ENCODE results near the gene EIF4A3.

The EIF4A3 gene

DNA sequence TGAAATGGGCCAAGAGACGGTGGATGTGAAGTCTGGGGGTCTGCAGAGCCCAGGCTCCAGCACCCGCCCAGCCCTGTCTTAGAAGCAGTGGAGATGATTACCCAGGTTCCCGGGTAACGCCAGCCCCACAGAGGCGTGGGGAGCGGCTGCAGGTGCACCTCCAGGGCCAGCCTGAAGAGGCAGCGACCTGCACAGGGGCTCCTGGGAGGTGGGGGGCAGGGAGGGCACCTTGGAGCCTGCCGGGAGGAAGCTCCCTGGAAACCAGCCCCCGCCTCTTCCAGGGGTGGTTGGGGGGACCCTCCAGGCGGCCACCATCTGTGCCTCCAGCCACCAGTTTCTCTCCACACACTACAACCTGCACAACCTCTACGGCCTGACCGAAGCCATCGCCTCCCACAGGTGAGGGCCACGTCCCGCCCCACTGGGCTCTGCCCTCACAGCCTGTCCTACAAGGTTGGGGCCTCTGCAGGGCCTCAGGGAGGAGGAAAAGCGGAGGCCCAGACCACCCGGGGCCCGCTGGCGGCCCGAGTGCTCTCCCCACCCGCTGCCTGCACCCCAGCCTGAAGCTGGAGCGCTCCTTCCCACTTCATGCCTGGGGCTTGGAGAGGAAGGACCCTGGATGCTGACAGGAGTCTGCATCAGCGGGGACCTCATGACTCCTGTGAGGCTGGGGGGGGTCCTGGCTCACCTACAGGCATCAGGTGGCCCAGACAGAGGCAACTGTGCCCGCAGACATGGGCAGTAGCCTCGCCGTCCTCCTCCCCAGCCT lies 35.0 kb downstream of the EIF4A3 start:
- DNase-seq (ENCODE audit: low read depth), result no peak

GRCh38 chr17:80110927-80111701 lies 35.8 kb downstream of the EIF4A3 start:
- DNase-seq (ENCODE audit: low read depth), result no peak

DNA sequence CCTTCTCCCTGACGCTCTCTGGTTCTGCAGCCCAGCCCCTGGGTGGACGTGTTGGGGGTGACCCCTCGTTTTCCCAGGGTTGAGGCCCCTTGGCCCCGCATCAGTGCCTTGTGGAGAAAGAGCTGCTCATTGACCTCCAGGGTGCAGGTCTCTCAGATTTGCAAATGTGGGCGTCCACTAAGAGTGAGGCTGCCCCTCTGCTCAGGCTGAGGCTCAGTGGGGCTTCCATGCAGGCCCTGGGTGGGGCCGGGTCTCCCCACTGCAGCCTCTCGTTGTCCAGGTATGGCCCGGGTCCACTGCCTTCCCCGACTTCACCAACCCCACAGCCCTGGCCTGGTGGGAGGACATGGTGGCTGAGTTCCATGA lies 36.5 kb downstream of the EIF4A3 start:
- no peak for DNase-seq (ENCODE audit: low read depth)

- no peak for DNase-seq (ENCODE audit: low read depth)
Measured at GRCh38 chr17:80109713-80110446, 37.0 kb downstream of the EIF4A3 start.

DNA sequence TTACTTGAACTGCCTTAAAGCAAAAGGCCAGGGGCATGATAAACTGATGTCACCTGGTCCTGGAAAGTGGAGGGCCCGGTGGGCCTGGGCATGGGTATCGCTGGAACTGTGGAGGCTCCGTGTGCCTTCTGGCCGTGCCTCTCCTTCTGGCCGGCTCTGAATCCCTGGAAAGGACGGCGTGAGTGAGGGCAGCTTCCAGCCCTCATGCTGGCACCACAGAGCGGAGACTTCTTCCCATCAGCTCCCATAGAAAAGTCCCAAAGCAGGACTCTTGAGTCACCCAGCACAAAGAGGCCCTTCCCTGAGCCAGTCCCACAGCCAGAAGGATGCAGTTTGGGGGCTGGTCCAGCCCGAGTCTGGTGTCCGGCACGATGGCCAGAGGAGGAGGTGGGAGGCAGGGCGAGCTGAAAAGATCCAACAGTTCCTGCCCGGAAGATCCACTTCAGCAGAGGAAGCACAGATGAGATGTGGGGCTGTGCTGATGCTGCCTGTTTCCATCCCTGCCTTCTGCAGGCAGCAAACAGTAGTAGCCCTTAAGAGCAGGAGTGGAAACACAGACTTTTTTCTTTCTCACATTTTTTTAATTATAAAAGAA lies 37.8 kb downstream of the EIF4A3 start:
- no peak for DNase-seq (ENCODE audit: low read depth)

DNA sequence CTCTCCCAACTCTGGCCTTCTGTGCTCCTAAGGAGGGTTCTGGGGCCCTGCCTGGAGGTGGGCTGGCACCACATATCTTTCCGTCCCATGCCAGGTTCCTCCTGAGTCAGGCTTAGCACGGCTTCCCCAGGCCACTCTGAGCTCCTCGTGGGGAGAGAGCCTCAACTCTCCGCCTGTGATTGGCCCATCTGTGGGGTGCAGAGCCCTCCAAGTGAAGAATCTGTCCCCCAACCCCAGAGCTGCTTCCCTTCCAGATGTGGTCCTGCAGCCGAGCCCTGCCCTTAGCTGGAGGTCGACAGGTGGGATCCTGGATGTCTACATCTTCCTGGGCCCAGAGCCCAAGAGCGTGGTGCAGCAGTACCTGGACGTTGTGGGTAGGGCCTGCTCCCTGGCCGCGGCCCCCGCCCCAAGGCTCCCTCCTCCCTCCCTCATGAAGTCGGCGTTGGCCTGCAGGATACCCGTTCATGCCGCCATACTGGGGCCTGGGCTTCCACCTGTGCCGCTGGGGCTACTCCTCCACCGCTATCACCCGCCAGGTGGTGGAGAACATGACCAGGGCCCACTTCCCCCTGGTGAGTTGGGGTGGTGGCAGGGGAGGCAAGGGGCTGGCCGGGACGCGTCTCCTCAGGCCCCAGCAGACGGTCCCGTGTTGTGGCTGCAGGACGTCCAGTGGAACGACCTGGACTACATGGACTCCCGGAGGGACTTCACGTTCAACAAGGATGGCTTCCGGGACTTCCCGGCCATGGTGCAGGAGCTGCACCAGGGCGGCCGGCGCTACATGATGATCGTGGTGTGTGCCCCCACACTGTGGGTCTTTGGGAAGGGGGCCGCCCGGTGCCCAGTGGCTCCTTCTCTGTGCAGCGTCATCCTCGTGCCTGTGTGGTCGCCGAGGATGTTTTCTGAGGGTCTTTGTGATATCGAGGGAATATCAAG lies 38.6 kb downstream of the EIF4A3 start:
- no peak for DNase-seq (ENCODE audit: low read depth)

GRCh38 chr17:80107231-80108021 lies 39.5 kb downstream of the EIF4A3 start:
- DNase-seq (ENCODE audit: low read depth), result no peak

GRCh38 chr17:80106751-80107150 lies 40.2 kb downstream of the EIF4A3 start:
- no peak for DNase-seq (ENCODE audit: low read depth)

- DNase-seq (ENCODE audit: low read depth), result no peak
Measured at GRCh38 chr17:80106176-80106575, 40.8 kb downstream of the EIF4A3 start.

DNA sequence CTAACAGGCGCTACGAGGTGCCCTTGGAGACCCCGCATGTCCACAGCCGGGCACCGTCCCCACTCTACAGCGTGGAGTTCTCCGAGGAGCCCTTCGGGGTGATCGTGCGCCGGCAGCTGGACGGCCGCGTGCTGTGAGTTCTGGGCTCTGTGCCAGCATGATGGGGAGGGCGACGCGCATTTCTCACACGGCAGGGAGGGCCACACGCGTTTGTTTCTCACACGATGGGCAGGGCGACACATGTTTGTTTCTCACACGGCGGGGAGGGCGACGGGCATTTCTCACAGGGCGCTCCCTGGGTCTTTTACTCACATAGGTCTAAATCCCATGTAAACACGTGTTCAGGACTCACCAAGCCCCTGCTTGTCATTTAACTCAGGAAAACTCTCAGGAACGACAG lies 41.2 kb downstream of the EIF4A3 start:
- no peak for DNase-seq (ENCODE audit: low read depth)

DNA sequence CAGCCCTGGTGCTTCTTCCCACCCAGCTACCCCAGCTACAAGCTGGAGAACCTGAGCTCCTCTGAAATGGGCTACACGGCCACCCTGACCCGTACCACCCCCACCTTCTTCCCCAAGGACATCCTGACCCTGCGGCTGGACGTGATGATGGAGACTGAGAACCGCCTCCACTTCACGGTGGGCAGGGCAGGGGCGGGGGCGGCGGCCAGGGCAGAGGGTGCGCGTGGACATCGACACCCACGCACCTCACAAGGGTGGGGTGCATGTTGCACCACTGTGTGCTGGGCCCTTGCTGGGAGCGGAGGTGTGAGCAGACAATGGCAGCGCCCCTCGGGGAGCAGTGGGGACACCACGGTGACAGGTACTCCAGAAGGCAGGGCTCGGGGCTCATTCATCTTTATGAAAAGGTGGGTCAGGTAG lies 42.0 kb downstream of the EIF4A3 start:
- no peak for DNase-seq (ENCODE audit: low read depth)

- DNase-seq (ENCODE audit: low read depth), result no peak
Measured at GRCh38 chr17:80104321-80104955, 42.5 kb downstream of the EIF4A3 start.

- no peak for DNase-seq (ENCODE audit: low read depth)
Measured at GRCh38 chr17:80103449-80104085, 43.4 kb downstream of the EIF4A3 start.

DNA sequence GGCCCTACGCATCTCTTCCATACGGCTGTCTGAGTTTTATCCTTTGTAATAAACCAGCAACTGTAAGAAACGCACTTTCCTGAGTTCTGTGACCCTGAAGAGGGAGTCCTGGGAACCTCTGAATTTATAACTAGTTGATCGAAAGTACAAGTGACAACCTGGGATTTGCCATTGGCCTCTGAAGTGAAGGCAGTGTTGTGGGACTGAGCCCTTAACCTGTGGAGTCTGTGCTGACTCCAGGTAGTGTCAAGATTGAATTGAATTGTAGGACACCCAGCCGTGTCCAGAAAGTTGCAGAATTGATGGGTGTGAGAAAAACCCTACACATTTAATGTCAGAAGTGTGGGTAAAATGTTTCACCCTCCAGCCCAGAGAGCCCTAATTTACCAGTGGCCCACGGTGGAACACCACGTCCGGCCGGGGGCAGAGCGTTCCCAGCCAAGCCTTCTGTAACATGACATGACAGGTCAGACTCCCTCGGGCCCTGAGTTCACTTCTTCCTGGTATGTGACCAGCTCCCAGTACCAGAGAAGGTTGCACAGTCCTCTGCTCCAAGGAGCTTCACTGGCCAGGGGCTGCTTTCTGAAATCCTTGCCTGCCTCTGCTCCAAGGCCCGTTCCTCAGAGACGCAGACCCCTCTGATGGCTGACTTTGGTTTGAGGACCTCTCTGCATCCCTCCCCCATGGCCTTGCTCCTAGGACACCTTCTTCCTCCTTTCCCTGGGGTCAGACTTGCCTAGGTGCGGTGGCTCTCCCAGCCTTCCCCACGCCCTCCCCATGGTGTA lies 44.1 kb downstream of the EIF4A3 start:
- no peak for DNase-seq (ENCODE audit: low read depth)

GRCh38 chr17:80101946-80102663 lies 44.8 kb downstream of the EIF4A3 start:
- no peak for DNase-seq (ENCODE audit: low read depth)

DNA sequence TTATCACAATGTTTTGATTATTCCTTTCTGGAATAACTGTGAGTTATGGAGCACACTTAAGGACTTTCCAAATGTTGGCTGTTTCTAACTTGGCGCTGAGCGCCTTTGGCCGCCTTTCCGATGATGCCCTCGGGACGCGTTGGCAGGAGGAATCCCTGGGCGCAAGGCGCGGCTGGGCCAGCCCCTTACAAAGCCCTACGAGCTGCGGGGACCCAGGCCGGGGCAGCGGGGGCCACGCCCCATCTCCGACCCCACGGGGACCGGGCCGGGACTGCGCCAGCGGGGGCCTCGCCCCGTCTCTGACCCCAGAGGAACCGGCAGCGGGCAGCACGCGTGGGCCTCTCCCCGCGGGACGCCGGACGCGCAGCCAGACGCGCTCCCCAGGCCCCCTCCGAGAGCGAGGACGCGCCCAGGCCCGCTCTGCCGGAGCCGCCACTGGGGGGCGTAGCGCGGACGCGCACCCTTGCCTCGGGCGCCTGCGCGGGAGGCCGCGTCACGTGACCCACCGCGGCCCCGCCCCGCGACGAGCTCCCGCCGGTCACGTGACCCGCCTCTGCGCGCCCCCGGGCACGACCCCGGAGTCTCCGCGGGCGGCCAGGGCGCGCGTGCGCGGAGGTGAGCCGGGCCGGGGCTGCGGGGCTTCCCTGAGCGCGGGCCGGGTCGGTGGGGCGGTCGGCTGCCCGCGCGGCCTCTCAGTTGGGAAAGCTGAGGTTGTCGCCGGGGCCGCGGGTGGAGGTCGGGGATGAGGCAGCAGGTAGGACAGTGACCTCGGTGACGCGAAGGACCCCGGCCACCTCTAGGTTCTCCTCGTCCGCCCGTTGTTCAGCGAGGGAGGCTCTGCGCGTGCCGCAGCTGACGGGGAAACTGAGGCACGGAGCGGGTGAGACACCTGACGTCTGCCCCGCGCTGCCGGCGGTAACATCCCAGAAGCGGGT lies 45.6 kb downstream of the EIF4A3 start, which contains the start of gene GAA:
Gene GAA, plus strand, starts transcription at position 571 of the 935 bp plus-strand sequence. CDS start 3,006 bp downstream, outside the sequence.
- no peak for DNase-seq (ENCODE audit: low read depth)

GRCh38 chr17:80100035-80100323 lies 46.9 kb downstream of the EIF4A3 start:
- no peak for DNase-seq (ENCODE audit: low read depth)
